ENCODE results near the gene ZBTB38. TPM values are rescaled to one million over a fixed set of nuclear protein-coding genes. Genes with fewer than 3 reads are reported as not detected.
A peak's percentile ranks its signal among the peaks of the same experiment; 100 is the strongest.

ZBTB38 gene
- total RNA-seq, 2 experiments from 2014 or later = 8.4 to 12.4 TPM

- Histone ChIP-seq H3K36me3 (ENCODE audit: insufficient read depth, low read length) (no peaks in the 10 kb centered on the region), H3K4me3 (ENCODE audit: low read depth, low read length, poor library complexity, severe bottlenecking) (peak overlapping the region; percentile 71), H3K9me3 (ENCODE audit: low read length) (no peaks in the 10 kb centered on the region), H2AFZ (ENCODE audit: low read length) (peak overlapping the region; percentile 98), H3K27ac (ENCODE audit: low read depth, low read length, poor library complexity, severe bottlenecking) (peak overlapping the region; percentile 84), H4K20me1 (ENCODE audit: insufficient read depth, low read length) (no peaks in the 10 kb centered on the region), H3K4me2 (ENCODE audit: low read length) (peak overlapping the region; percentile 78), H3K79me2 (ENCODE audit: insufficient read depth, low read depth, low read length) (peaks cover 14% of the 10 kb centered on the region; the same call in 1 of the 2 replicates), H3K9me2 (ENCODE audit: insufficient read depth, low read length) (no peaks in the 10 kb centered on the region), H3K4me1 (ENCODE audit: insufficient read depth, low read length, poor library complexity, severe bottlenecking) (peaks cover 38% of the 10 kb centered on the region)
- POLR2A ChIA-PET = interaction anchor here (0.5 to 3.5 kb wide), 19 partner anchors 11 to 714 kb away, joined by 3 to 25 read pairs (median 5); partner anchors contain the start of genes RASA2 and ZBTB38
- intact Hi-C loops (cut with micrococcal nuclease; ENCODE audit: unreplicated experiment) = loop anchor here (1.0 to 10.0 kb wide), 4 partner anchors 16 to 491 kb away; partner anchors contain the start of genes ATP1B3 and SLC25A36
- TF ChIP-seq EZH2phosphoT487 (IDR thresholded peaks at IDR 0.05; ENCODE audit: borderline replicate concordance, low read depth, low read length) (no peak), CTCF (conservative IDR thresholded peaks at IDR 0.05; ENCODE audit: low read length) (no peak)
- CTCF ChIA-PET (ENCODE audit: unreplicated experiment) = interaction anchor here (0.6 to 1.4 kb wide), 5 partner anchors 14 to 101 kb away, joined by 3 to 4 read pairs (median 3); no protein-coding TSS in a partner anchor
- BruUV-seq (replicated peaks) = no TSS peak
- peak; percentile 82 for DNase-seq (ENCODE audit: low spot score)
Observed at GRCh38 chr3:141386611-141387111, 18.4 kb downstream of the ZBTB38 start.

GRCh38 chr3:141387516-141387915, 19.2 kb downstream of the ZBTB38 start:
- POLR2A ChIA-PET = interaction anchor here (0.6 to 2.6 kb wide), 14 partner anchors 8 to 490 kb away, joined by 3 to 15 read pairs (median 4); partner anchors contain the start of gene RASA2
- H3K79me2 ChIP-seq (ENCODE audit: insufficient read depth, low read depth, low read length) = peaks cover 14% of the 10 kb centered on the region; the same call in 1 of the 2 replicates
- no TSS peak for BruUV-seq (replicated peaks)
- no peaks in the 10 kb centered on the region for H4K20me1 ChIP-seq (ENCODE audit: insufficient read depth, low read length)
- H3K27ac ChIP-seq (ENCODE audit: low read depth, low read length, poor library complexity, severe bottlenecking) = peak overlapping the region; percentile 84
- H3K4me3 ChIP-seq (ENCODE audit: low read depth, low read length, poor library complexity, severe bottlenecking) = peak overlapping the region; percentile 71
- DNase-seq (ENCODE audit: low spot score) = peak; percentile 57
- H3K36me3 ChIP-seq (ENCODE audit: insufficient read depth, low read length) = no peaks in the 10 kb centered on the region
- H3K4me2 ChIP-seq (ENCODE audit: low read length) = peak overlapping the region; percentile 78
- no peaks in the 10 kb centered on the region for H3K9me2 ChIP-seq (ENCODE audit: insufficient read depth, low read length)
- CTCF ChIA-PET (ENCODE audit: unreplicated experiment) = no interaction called here
- intact Hi-C loops (cut with micrococcal nuclease; ENCODE audit: unreplicated experiment) = loop anchor here (1.0 to 10.0 kb wide), 3 partner anchors 76 to 490 kb away; partner anchors contain the start of genes ATP1B3 and SLC25A36
- H3K4me1 ChIP-seq (ENCODE audit: insufficient read depth, low read length, poor library complexity, severe bottlenecking) = peaks cover 37% of the 10 kb centered on the region
- no peaks in the 10 kb centered on the region for H3K9me3 ChIP-seq (ENCODE audit: low read length)
- TF ChIP-seq CTCF (conservative IDR thresholded peaks at IDR 0.05; ENCODE audit: low read length) = no peak
- no peak for TF ChIP-seq EZH2phosphoT487 (IDR thresholded peaks at IDR 0.05; ENCODE audit: borderline replicate concordance, low read depth, low read length)
- peak overlapping the region; percentile 98 for H2AFZ ChIP-seq (ENCODE audit: low read length)

GRCh38 chr3:141388395-141388794, 20.1 kb downstream of the ZBTB38 start:
- Histone ChIP-seq H3K36me3 (ENCODE audit: insufficient read depth, low read length) (no peaks in the 10 kb centered on the region), H3K9me3 (ENCODE audit: low read length) (no peaks in the 10 kb centered on the region), H3K79me2 (ENCODE audit: insufficient read depth, low read depth, low read length) (peaks cover 14% of the 10 kb centered on the region; the same call in 1 of the 2 replicates), H4K20me1 (ENCODE audit: insufficient read depth, low read length) (no peaks in the 10 kb centered on the region), H2AFZ (ENCODE audit: low read length) (peak overlapping the region; percentile 98), H3K4me1 (ENCODE audit: insufficient read depth, low read length, poor library complexity, severe bottlenecking) (peaks cover 28% of the 10 kb centered on the region), H3K4me3 (ENCODE audit: low read depth, low read length, poor library complexity, severe bottlenecking) (peak overlapping the region; percentile 71), H3K27ac (ENCODE audit: low read depth, low read length, poor library complexity, severe bottlenecking) (peak overlapping the region; percentile 33), H3K9me2 (ENCODE audit: insufficient read depth, low read length) (no peaks in the 10 kb centered on the region), H3K4me2 (ENCODE audit: low read length) (peak overlapping the region; percentile 78)
- no peak for DNase-seq (ENCODE audit: low spot score)
- CTCF ChIA-PET (ENCODE audit: unreplicated experiment) = no interaction called here
- BruUV-seq (replicated peaks) = no TSS peak
- POLR2A ChIA-PET = interaction anchor here (0.5 to 2.6 kb wide), 17 partner anchors 9 to 641 kb away, joined by 3 to 15 read pairs (median 4); no protein-coding TSS in a partner anchor
- TF ChIP-seq EZH2phosphoT487 (IDR thresholded peaks at IDR 0.05; ENCODE audit: borderline replicate concordance, low read depth, low read length) (no peak), CTCF (conservative IDR thresholded peaks at IDR 0.05; ENCODE audit: low read length) (no peak)
- intact Hi-C loops (cut with micrococcal nuclease; ENCODE audit: unreplicated experiment) = loop anchor here (5.0 to 10.0 kb wide), 2 partner anchors 444 to 489 kb away; partner anchors contain the start of genes ATP1B3 and SLC25A36

Data from OCI-LY7 (cell line).